Medulla oblongata (tissue), 1 donor: ENCODE data around the gene SYT12.

Experiments
- DNase-seq: peaks from one replicate; pipeline ENCODE4 v3.0.0-alpha.2; 2015; ENCODE audit errors: extremely low spot score

SYT12 gene

GRCh38 chr11:67055812-67056211 is 32.9 kb downstream of the SYT12 start:
- no peak for DNase-seq

- DNase-seq, result no peak
Observed at GRCh38 chr11:67056267-67057204, 33.6 kb downstream of the SYT12 start, which contains the start of gene RHOD. RHOD (plus strand) TSS chr11:67056847; CDS start chr11:67056903, 56 bp downstream.

GRCh38 chr11:67057205-67057672 is 34.3 kb downstream of the SYT12 start:
- no peak for DNase-seq

GRCh38 chr11:67058506-67058905 is 35.6 kb downstream of the SYT12 start:
- no peak for DNase-seq

GRCh38 chr11:67059671-67060070 is 36.7 kb downstream of the SYT12 start:
- no peak for DNase-seq

- no peak for DNase-seq
Observed at GRCh38 chr11:67060111-67060522, 37.2 kb downstream of the SYT12 start.

GRCh38 chr11:67062526-67063373 is 39.8 kb downstream of the SYT12 start:
- no peak for DNase-seq

GRCh38 chr11:67066333-67066709 is 43.4 kb downstream of the SYT12 start:
- DNase-seq, result no peak

GRCh38 chr11:67071420-67072284 is 48.7 kb downstream of the SYT12 start:
- peak; percentile 64 for DNase-seq

- no peak for DNase-seq
Observed at GRCh38 chr11:67072295-67072694, 49.4 kb downstream of the SYT12 start.

- no peak for DNase-seq
Observed at GRCh38 chr11:67073908-67074307, 51.0 kb downstream of the SYT12 start.

- no peak for DNase-seq
Observed at GRCh38 chr11:67076202-67076601, 53.3 kb downstream of the SYT12 start.

GRCh38 chr11:67079065-67079705 is 56.3 kb downstream of the SYT12 start:
- DNase-seq, result no peak

- no peak for DNase-seq
Observed at GRCh38 chr11:67082071-67082791, 59.3 kb downstream of the SYT12 start.

- DNase-seq, result no peak
Observed at GRCh38 chr11:67083786-67084366, 60.9 kb downstream of the SYT12 start.

- no peak for DNase-seq
Observed at GRCh38 chr11:67085617-67086016, 62.7 kb downstream of the SYT12 start.

GRCh38 chr11:67090717-67091116 is 67.8 kb downstream of the SYT12 start:
- no peak for DNase-seq

- DNase-seq, result no peak
Observed at GRCh38 chr11:67095214-67095507, 72.2 kb downstream of the SYT12 start.

GRCh38 chr11:67098799-67099429 is 76.0 kb downstream of the SYT12 start:
- no peak for DNase-seq
